Astrocyte (in vitro differentiated cells and primary cell): ENCODE data around the gene NEU1.

Source experiments
- EZH2 ChIP-seq: IDR thresholded peaks from 2 replicates; pipeline ENCODE4 v1.6.1; 2012; ENCODE audit warnings: mild to moderate bottlenecking, low read length, inconsistent platforms; ENCODE audit not compliant: insufficient read depth
- TF ChIP-seq, protein P1 (sequence below): IDR thresholded peaks from 2 replicates; pipeline ENCODE4 v1.5.1; 2011; ENCODE audit warnings: low read depth, mild to moderate bottlenecking, inconsistent platforms, low read length, moderate library complexity; ENCODE audit not compliant: insufficient read depth

DNA sequence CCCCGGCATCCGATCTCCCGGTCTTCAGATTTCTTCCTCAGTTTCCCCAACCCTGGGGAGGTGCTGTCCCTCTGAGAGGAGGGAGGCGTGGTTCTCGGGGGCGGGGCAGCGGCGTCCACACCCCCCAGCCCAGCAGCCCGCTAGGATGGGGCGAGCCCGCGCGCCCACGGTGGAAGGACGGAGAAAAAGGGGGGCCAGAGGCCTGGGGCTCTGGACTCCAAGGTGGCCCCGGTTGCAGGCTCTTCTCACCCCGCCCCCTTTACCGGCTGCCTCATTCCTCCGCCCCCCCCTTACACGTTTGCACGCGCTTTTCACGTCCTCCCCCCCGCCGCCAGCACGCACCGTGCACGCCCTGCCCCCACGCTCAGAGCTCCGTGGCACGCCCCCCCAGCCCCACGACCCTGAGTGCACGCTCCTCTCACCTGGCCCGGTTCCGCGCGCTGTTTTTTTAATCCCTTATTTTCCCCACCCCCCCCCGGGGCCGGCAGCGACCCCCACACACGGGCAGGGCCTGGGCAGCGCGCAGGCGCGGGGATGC, 38.9 kb upstream of the NEU1 start:
- TF ChIP-seq, protein P1, sequence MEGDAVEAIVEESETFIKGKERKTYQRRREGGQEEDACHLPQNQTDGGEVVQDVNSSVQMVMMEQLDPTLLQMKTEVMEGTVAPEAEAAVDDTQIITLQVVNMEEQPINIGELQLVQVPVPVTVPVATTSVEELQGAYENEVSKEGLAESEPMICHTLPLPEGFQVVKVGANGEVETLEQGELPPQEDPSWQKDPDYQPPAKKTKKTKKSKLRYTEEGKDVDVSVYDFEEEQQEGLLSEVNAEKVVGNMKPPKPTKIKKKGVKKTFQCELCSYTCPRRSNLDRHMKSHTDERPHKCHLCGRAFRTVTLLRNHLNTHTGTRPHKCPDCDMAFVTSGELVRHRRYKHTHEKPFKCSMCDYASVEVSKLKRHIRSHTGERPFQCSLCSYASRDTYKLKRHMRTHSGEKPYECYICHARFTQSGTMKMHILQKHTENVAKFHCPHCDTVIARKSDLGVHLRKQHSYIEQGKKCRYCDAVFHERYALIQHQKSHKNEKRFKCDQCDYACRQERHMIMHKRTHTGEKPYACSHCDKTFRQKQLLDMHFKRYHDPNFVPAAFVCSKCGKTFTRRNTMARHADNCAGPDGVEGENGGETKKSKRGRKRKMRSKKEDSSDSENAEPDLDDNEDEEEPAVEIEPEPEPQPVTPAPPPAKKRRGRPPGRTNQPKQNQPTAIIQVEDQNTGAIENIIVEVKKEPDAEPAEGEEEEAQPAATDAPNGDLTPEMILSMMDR, result no peak
- TF ChIP-seq EZH2, result no peak
